ENCODE results near the gene ITLN1.

- TF ChIP-seq POLR2A (IDR thresholded peaks at IDR 0.05) (no peak), CTCF (IDR thresholded peaks at IDR 0.05 in 4 of 5, conservative IDR thresholded peaks at IDR 0.05 in 1 of 5) (no peak)
Observed at GRCh38 chr1:160844447-160845232, 40.3 kb downstream of the ITLN1 start.

All from gastrocnemius medialis (tissue), 4 donors.